GM21381 (cell line): ENCODE data around the gene IGSF9B.

ENCODE experiments used
- ATAC-seq: cut with Tn5 transposase; IDR thresholded peaks from one replicate; pipeline ENCODE4 v1.9.1; 2021; ENCODE audit warnings: mild to moderate bottlenecking, moderate library complexity; ENCODE audit not compliant: unreplicated experiment

IGSF9B gene

GRCh38 chr11:133903875-133904817 lies 52.6 kb downstream of the IGSF9B start:
- no peak for ATAC-seq

GRCh38 chr11:133903056-133903455 lies 53.7 kb downstream of the IGSF9B start:
- no peak for ATAC-seq

- ATAC-seq = no peak
Measured at GRCh38 chr11:133902506-133902905, 54.3 kb downstream of the IGSF9B start.

- no peak for ATAC-seq
Measured at GRCh38 chr11:133901999-133902398, 54.8 kb downstream of the IGSF9B start.

GRCh38 chr11:133901316-133901715 lies 55.5 kb downstream of the IGSF9B start:
- no peak for ATAC-seq

GRCh38 chr11:133900176-133901105 lies 56.3 kb downstream of the IGSF9B start:
- no peak for ATAC-seq

GRCh38 chr11:133898770-133899115 lies 58.0 kb downstream of the IGSF9B start:
- no peak for ATAC-seq

- ATAC-seq = no peak
Measured at GRCh38 chr11:133898031-133898769, 58.6 kb downstream of the IGSF9B start.

- ATAC-seq = no peak
Measured at GRCh38 chr11:133897331-133897650, 59.5 kb downstream of the IGSF9B start.

GRCh38 chr11:133896642-133897330 lies 60.0 kb downstream of the IGSF9B start:
- no peak for ATAC-seq

GRCh38 chr11:133896028-133896427 lies 60.7 kb downstream of the IGSF9B start:
- no peak for ATAC-seq

GRCh38 chr11:133895551-133895950 lies 61.2 kb downstream of the IGSF9B start:
- no peak for ATAC-seq

- no peak for ATAC-seq
Measured at GRCh38 chr11:133895061-133895479, 61.7 kb downstream of the IGSF9B start.

- no peak for ATAC-seq
Measured at GRCh38 chr11:133893381-133893780, 63.4 kb downstream of the IGSF9B start.

- ATAC-seq = no peak
Measured at GRCh38 chr11:133892584-133893380, 64.0 kb downstream of the IGSF9B start.

GRCh38 chr11:133892126-133892525 lies 64.6 kb downstream of the IGSF9B start:
- no peak for ATAC-seq

GRCh38 chr11:133889893-133890292 lies 66.9 kb downstream of the IGSF9B start:
- ATAC-seq = no peak

GRCh38 chr11:133889188-133889587 lies 67.6 kb downstream of the IGSF9B start:
- ATAC-seq = no peak

- ATAC-seq = no peak
Measured at GRCh38 chr11:133887692-133888332, 69.0 kb downstream of the IGSF9B start.
